HS-5 (cell line): Measurements from ENCODE around the gene RND1.
A peak's percentile ranks its signal among the peaks of the same experiment; 100 is the strongest.

Source experiments
- DNase-seq: peaks from one replicate; pipeline ENCODE4 v3.0.0-alpha.2; 2012; ENCODE audit warnings: low read depth

Gene RND1

DNA sequence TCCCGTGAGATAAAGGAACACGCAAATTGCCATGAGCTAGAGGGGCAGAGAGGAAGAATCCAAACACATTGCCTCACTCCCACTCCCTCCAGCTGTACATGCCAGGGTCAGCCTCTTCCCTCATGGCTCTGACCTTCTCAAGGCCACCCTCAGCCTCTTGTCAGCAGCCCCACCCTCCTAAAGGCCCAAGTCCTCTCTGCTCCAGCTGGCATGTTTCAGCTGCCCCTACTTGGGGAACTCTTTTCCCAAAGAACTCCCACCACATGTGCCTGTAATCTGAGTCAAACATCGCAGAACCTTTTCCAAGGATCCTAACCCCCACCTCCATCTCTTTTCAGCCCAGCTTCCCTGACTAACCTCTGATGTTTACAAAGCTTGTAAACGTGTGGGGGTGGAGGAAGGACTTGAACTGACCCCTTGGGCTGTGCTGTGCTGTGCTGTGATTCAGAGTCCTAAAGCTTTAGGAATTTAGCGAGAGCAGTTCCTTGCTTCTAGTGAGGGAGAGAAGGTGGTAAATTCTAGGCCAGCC, 54.7 kb downstream of the RND1 start:
- peak; percentile 39 for DNase-seq

GRCh38 chr12:48807981-48808380, 57.7 kb downstream of the RND1 start:
- DNase-seq: no peak
